8988T (cell line): Measurements from ENCODE around the gene SLC16A10.
"Not testable (repeated sequence)": the region's sequence is repeated elsewhere in the genome, so short reads cannot be mapped to it uniquely, and the experiment has no call there.

Experiments
- DNase-seq: peaks from one replicate; pipeline ENCODE4 v3.0.0; 2011

Gene SLC16A10

DNA sequence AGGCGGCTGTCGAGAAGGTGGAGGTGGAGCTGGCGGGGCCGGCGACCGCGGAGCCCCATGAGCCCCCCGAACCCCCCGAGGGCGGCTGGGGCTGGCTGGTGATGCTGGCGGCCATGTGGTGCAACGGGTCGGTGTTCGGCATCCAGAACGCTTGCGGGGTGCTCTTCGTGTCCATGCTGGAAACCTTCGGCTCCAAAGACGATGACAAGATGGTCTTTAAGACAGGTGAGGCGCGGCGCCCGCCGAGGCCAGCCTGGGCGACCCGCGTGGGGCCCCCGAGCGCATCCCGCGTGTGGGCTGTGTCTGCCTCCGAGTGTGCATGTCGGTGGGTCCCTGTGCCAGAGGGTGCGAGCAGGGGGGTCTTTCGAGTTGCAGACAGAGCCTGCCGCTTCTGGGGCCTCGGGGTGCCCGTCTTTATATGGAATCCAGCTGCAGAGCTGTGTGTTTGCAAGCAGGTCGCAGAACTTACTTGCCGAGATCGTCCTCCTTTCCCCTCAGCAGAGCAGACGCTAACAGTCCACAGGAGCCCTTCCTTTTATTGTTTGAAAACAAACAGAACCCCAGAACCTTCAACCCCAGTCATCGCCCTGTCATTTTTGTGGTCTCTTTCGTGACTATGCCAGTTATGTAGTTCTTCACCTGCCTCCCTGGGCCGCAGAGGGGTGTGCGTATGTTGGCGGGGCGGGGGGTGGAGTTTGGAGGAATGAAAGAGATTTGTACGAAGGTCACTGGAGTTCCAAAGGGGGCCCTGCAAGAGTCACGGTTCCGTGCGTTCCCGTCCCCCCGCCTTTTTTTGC is 766 bp downstream of the SLC16A10 start:
- DNase-seq, result peak; percentile 29

DNA sequence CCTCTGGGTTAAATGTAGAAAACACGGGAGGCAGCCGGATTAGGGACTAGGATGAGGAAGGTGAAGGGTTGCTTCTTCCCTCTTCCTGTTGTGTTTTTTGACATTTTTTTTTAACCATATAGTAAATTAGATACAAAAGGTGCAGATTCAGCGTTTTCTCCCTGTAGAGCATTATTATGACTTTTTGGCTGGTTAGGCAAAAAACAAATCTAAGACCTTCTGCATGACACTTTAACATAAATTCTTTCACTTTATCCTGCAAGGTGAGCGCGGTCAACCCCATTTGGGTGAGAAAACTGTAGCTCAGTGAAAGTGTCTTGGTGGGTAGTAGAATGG is 1.3 kb downstream of the SLC16A10 start:
- DNase-seq, result no peak

- no peak for DNase-seq
These were observed 3.5 kb downstream of the SLC16A10 start for GRCh38 chr6:111090766-111091165.

GRCh38 chr6:111091987-111092386 is 4.7 kb downstream of the SLC16A10 start:
- no peak for DNase-seq

DNA sequence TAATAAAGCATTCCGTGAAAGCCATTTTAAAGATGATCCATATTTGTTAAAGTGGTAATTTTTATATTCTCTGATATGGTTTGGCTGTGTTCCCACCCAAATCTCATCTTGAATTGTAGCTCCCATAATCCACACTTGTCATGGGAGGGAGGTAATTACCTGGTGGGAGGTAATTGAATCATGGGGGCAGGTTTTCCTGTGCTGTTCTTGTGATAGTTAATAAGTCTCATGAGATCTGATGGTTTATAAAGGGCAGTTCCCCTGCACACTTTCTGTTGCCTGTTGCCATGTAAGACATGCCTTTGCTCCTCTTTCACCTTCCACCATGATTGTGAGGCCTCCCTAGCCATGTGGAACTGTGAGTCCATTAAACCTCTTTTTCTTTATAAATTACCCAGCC is 8.2 kb downstream of the SLC16A10 start:
- not testable (repeated sequence) for DNase-seq

DNA sequence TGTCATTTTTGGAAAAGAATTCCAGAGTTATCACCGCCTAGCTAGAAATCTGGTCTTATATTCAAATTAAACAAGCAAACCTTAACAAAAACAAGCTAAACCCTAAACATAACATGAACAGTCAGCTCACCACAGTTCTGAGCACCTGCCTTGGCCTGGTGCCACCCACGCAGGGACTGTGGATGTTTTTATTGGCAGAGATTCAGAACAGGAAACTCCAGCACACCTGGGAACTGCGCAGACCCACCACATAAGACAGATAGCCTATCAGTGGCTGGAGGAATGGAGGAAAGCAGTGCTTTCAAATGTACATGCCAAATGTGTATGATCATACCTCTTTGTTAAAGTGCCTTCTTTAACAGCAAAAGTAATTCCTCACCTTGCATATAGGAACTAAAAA is 8.9 kb downstream of the SLC16A10 start:
- no peak for DNase-seq

DNA sequence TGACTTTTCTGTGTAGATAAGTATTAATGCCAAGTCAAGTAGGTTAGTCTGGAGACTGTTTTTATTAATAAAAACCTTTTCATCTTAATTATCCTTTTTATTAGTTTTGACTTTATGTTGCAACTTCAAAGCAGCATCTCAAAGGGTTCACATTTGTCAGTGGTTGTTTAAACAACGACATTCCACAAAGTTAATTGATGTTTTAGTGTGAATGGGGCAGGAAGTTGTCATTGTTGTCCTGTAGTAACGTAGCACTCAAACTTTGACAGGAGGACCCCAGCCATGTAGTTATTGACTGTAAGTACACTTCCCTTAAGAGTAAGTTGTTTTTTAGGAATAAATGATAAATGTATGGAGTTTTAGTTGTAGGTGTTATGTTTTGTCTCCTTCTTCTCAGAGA is 11.3 kb downstream of the SLC16A10 start:
- no peak for DNase-seq

GRCh38 chr6:111101987-111102386 is 14.7 kb downstream of the SLC16A10 start:
- no peak for DNase-seq

GRCh38 chr6:111105578-111105977 is 18.3 kb downstream of the SLC16A10 start:
- DNase-seq, result no peak

DNA sequence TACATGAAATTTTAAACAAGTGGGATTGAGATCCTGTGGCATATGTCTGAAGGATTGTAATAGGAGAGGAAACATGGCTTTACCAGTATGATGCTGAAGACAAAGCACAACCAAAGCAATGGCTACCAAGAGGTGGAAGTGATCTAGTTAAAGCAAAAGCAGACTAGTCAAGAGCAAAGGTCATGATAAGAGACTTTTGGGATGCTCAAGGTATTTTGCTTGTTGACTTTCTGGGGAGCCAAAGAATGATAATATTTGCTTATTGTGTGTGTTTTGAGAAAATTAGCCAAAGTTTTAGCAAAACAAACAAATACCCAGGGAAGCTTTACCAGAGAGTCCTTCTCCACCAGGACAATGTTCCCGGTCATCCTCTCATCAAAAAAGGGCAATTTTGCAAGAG is 20.3 kb downstream of the SLC16A10 start:
- DNase-seq, result no peak

DNA sequence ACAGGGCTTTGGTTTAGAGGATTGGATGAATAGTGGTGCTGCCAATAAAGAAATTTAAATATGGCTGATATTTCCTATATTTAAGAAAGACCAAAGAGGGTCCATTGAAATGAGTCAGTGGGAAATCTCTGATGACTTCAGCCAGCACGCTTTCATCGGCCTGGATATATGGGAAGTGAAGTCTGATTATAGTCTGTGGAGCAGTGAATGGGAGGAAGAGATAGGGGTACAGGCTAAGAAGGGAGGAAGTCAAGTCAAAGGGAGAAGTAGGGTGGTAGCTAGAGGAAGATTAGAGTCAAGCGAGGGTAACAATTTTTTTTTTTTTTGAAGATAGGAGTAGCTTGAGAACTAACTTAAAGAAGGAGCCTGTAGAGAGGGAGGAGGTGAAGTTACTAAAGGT is 22.7 kb downstream of the SLC16A10 start:
- no peak for DNase-seq

DNA sequence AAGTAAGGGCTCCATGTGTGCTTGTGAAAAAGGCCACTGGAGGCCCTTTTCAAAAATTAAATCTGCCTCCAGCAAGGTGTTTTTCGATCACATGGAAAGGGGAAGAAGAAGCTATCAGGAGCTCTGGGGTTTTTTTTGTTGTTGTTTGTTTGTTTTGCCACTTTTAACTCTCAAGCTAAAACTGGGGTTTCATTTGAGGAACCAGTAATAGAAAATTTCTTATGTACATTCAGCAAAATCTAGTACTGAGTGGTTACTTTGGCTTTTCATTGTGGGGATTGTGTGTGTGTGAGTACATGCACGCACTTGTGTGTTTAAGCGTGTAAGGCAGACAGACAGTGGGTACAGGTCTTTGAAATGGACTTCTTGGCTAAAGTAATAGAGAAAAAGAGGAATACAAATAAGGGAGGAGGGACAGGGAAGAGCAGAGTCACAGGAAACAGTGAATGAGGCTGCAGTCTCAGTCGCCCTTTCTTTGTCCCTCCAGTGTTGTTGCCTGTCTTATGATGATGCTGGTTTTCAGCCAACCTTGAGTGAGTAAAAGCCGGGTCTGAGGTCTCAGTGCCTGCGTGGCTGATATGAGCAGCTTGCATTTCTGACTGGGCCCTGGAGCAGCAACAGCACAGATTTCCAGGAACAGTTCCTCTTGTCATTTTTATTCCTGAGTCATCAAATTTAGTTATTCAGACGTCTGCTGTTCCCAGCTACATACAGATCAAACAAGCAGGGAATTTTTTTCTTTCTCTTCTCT is 26.2 kb downstream of the SLC16A10 start:
- DNase-seq, result no peak

DNA sequence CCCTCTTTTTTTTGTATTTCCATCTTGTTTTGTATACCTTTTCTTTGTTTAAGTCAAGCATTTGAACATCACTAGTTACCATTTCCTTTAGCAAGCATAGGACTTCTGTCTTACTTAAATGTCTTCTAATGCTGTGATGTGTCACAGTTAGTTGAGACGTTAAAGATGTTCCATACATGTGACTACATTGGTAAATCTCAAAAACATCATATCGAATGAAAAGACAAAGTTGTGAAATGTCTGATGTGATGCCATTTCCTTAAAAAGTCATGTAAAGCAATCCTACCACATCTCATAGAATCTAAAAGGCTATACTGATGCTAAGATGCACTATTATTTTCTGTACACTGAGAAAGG is 26.8 kb downstream of the SLC16A10 start:
- DNase-seq, result no peak

- DNase-seq, result no peak
These were observed 27.2 kb downstream of the SLC16A10 start for GRCh38 chr6:111114482-111114881.

GRCh38 chr6:111118826-111119225 is 31.5 kb downstream of the SLC16A10 start:
- no peak for DNase-seq

DNA sequence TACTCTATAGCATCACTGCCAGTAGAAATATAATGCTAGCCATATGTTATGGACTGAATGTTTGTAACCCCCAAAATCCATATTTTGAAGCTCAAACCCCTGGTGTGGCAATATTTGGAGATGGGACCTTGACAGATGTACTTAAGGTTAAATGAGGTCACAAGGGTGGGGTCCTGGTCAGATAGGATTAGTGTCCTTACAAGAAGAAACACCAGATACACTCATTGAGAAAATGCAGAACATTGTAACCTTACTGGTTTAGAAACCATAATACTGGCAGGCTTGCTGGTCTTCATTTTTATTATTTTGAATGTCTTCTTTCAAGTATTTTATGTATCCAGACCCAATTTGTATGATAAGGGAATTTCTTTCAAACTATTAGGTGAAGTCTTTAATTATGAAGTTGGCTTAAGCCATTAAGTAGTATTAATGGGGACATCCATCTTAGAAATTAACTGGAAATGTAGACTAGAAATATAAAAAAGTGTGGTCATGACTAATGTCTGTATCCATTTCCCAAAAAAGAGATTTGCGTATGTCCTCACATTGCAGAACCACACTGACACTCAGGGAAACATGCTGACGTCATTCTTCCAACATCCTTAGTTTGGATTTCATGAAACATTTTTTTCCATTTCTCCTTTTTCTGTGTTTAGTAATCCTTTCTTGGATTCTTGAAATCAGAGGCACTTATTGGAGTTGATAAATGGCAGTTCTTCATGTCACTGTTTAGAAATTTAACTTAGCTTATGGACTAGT is 32.4 kb downstream of the SLC16A10 start:
- DNase-seq, result no peak

- no peak for DNase-seq
These were observed 34.6 kb downstream of the SLC16A10 start for GRCh38 chr6:111121789-111122350.

DNA sequence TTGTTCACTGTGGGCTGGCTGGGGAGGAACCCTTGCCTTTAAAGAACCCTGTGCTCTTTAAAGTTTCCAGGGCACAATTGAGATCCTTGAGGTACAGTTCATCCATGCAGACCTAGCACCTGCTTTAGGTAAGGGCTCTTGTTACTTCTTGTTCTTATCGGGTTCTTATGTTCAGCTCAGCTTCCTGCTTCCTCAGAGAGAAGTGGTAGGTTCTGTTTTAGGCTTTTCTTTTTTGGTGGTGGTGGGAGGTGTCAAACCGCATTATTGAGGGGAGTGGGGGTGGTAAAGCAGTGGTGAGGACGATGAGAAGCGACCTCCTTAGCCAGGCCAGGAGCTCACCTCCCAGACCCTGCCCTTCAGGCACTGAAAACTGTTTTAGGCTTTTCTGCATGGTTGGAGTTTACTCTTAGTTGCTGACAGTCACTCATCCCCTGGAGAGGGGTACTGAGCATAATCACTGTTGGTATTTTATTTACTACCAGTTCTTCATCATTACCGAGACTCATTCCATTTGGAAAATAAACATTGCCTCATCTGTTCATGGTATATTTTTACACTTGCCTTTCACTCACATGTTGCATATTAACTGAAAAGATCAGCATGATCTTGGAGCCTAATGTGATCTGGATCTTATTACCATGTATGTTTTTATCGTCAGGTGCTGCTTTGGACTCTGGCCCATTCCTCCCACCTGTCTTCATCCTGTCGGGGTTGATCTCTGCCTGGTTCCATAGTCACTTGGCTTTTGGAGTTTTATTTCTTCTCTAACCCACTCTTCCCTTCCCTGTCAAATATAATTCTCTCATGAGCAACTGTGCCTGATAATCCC is 35.4 kb downstream of the SLC16A10 start:
- DNase-seq, result no peak

- no peak for DNase-seq
These were observed 37.1 kb downstream of the SLC16A10 start for GRCh38 chr6:111124406-111124805.

GRCh38 chr6:111129013-111129412 is 41.7 kb downstream of the SLC16A10 start:
- no peak for DNase-seq

DNA sequence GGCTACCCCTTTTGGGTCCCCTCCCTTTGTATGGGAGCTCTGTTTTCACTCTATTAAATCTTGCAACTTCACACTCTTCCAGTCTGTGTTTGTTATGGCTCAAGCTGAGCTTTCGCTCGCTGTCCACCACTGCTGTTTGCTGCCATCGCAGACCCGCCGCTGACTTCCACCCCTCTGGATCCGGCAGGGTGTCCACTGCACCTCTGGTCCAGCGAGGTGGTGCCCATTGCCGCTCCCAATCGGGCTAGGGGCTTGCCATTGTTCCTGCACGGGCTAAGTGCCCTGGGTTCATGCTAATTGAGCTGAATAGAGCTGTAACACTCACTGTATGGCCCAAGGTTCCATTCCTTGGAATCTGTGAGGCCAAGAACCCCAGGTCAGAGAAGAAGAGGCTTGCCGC is 43.7 kb downstream of the SLC16A10 start:
- DNase-seq, result not testable (repeated sequence)

GRCh38 chr6:111132669-111133068 is 45.4 kb downstream of the SLC16A10 start:
- DNase-seq, result not testable (repeated sequence)
